Esophagus muscularis mucosa (tissue), 4 donors: ENCODE results near the gene SEC24B. TPM values are rescaled to one million over a fixed set of nuclear protein-coding genes. Genes with fewer than 3 reads are reported as not detected.

Source experiments
- DNase-seq: peaks from one replicate; pipeline ENCODE4 v3.0.0-alpha.2; 2017; ENCODE audit errors: extremely low spot score
- H3K27ac ChIP-seq, 4 donors: fragments of 200-600 bp; sonication (generic); replicated peaks in 1 of 4; 1 replicate in 3 of 4; 2 replicates in 1 of 4; pipeline ENCODE4 v1.5.1; 2016 to 2019; ENCODE audit warnings: mild to moderate bottlenecking in 1 of 4
- H3K27me3 ChIP-seq, 4 donors: fragments of 200-600 bp; sonication (generic); one replicate each; pipeline versions ENCODE4 v1.5.1 to v1.6.0; 2016 to 2019
- H3K36me3 ChIP-seq, 4 donors: fragments of 200-600 bp; sonication (generic); one replicate each; pipeline ENCODE4 v1.5.1; 2016 to 2019
- H3K4me1 ChIP-seq, 4 donors: fragments of 200-600 bp; sonication (generic); one replicate each; pipeline ENCODE4 v1.5.1; 2016 to 2019
- H3K4me3 ChIP-seq, 4 donors: fragments of 200-600 bp; sonication (generic); 1 replicate in 2 of 4; 2 replicates in 2 of 4; pipeline ENCODE4 v1.5.1; 2016 to 2019; ENCODE audit warnings: mild to moderate bottlenecking in 4 of 4, moderate library complexity in 1 of 4
- H3K9me3 ChIP-seq, 4 donors: fragments of 200-600 bp; sonication (generic); 1 replicate in 3 of 4; 2 replicates in 1 of 4; pipeline ENCODE4 v1.5.1; 2016 to 2019
- EP300 ChIP-seq: sonication (generic); formaldehyde crosslinking; IDR thresholded peaks from one replicate; pipeline ENCODE4 v1.6.1; 2017; ENCODE audit warnings: antibody characterized with exemption
- POLR2A ChIP-seq: fragments of 450-650 bp; IDR thresholded peaks from one replicate; pipeline ENCODE4 v1.6.1; 2017; ENCODE audit warnings: antibody characterized with exemption, moderate library complexity, mild to moderate bottlenecking, low read depth
- POLR2AphosphoS5 ChIP-seq, 2 donors: sonication (generic); formaldehyde crosslinking; IDR thresholded peaks; one replicate each; pipeline ENCODE4 v1.6.1; 2017; ENCODE audit warnings: antibody characterized with exemption in 2 of 2
- WGBS: methylation state at CpG from one replicate; pipeline ENCODE4 v1.1.5; 2018; 5-methylcytosine and 5-hydroxymethylcytosine counted together
- intact Hi-C: fragments of 100-400 bp; cut with DNase I; formaldehyde crosslinking; loops from one replicate; pipeline ENCODE4 v1.15.1; 2023
- total RNA-seq, 4 donors: library from RNA; depleted of rRNA; stranded (reverse); fragments of >200 nt; gene quantifications; one replicate each; pipeline versions ENCODE4 v1.1.0 to v1.2.1, GENCODE V29; 2016
- TF ChIP-seq, protein P1 (sequence below), 3 experiments: fragments of 200-600 bp in 2 of 3; fragments of 450-650 bp in 1 of 3; sonication (generic) in 2 of 3; IDR thresholded peaks; one replicate each; pipeline ENCODE4 v1.5.1; 2017 to 2019; ENCODE audit warnings: antibody characterized with exemption in 3 of 3, mild to moderate bottlenecking in 2 of 3, moderate library complexity in 1 of 3

Gene SEC24B
- total RNA-seq: 10 to 100 TPM; 34.5 to 46.5 (median 37.0) TPM

DNA sequence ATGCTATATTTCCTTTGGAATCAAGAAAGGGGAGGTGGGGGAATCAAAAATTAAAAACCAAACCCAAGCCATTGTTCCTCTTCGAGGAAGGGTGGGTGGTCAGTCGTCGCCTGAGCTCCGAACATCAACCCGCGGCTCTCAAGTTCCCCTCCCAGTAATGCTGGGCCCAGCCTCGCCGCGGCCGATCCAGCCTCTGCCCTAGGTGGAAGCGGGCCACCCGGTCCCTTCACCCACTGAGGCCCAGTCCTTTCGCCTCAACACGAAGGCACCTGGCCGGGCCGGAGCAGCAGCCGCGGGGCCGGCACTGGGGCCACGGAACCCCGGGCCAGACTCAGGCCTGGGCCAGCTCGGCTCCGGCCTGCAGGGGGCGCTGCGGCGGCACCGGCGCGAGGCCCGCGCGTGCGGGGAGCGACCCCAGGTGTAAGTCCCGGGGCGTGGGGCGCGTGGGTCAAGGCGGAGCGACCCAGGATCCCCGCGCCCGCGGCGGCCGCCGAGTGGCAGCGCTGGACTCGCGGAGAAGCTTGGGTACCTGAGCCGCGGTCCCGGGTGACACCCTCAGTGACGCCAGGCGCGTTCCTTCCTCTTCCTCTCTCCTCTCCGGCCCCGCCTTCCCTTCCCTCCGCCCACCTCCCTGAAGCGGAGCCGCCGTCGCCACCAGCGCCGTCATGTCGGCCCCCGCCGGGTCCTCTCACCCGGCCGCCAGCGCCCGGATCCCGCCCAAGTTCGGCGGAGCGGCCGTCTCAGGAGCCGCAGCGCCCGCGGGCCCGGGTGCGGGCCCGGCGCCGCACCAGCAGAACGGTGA is at the start of gene SEC24B:
Gene SEC24B, plus strand, starts transcription at position 611 of the 802 bp plus-strand sequence. Its CDS starts 55 bp downstream, at position 666.
- peak within 1 kb of the TSS; percentile 93 to 95 (median 94) for H3K27ac ChIP-seq
- no peaks in the 10 kb centered on the region for H3K27me3 ChIP-seq
- TF ChIP-seq EP300 (no peak), POLR2AphosphoS5 (IDR thresholded peaks at IDR 0.05) (peak; percentile 44 to 80), POLR2A (no peak)
- TF ChIP-seq, protein P1, sequence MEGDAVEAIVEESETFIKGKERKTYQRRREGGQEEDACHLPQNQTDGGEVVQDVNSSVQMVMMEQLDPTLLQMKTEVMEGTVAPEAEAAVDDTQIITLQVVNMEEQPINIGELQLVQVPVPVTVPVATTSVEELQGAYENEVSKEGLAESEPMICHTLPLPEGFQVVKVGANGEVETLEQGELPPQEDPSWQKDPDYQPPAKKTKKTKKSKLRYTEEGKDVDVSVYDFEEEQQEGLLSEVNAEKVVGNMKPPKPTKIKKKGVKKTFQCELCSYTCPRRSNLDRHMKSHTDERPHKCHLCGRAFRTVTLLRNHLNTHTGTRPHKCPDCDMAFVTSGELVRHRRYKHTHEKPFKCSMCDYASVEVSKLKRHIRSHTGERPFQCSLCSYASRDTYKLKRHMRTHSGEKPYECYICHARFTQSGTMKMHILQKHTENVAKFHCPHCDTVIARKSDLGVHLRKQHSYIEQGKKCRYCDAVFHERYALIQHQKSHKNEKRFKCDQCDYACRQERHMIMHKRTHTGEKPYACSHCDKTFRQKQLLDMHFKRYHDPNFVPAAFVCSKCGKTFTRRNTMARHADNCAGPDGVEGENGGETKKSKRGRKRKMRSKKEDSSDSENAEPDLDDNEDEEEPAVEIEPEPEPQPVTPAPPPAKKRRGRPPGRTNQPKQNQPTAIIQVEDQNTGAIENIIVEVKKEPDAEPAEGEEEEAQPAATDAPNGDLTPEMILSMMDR (IDR thresholded peaks at IDR 0.05): peak; percentile 82 to 98 (median 96)
- no peaks in the 10 kb centered on the region for H3K36me3 ChIP-seq
- DNase-seq: peak; percentile 96
- peak within 1 kb of the TSS; percentile 88 to 91 (median 88) for H3K4me3 ChIP-seq
- WGBS: 0% methylated on average over 19 of the region's 87 CpGs
- peaks cover 33 to 53% (median 49%) of the 10 kb centered on the region in 4 donors for H3K4me1 ChIP-seq
- intact Hi-C loops: loop anchor here (5.0 kb wide), 3 partner anchors 129 to 389 kb away; partner anchors contain the start of gene MCUB
- H3K9me3 ChIP-seq: no peaks in the 10 kb centered on the region

DNA sequence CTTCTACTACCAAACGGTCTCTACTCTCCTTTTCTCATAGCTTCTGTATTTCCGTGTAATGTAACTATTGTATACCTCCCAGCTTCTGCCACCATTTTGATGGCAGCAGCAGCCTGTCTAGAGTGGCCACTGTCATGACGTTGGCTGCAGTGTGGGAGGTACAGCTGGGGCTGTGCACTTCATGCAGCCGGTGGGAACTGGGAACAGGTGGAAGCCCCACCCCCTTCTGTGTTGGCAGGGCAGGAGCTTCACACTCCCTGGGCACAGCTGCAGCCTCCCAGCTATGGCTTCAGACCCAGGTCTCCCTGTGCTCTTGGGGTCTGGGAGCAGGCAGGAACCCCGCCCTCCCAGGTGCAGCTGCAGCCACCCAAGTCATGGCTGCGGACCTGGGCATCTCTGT is 49.8 kb upstream of the SEC24B start:
- H3K4me3 ChIP-seq: no peak overlapping the region
- no peaks in the 10 kb centered on the region for H3K36me3 ChIP-seq
- H3K27me3 ChIP-seq: no peaks in the 10 kb centered on the region
- WGBS: 84% methylated on average over 4 of the region's 6 CpGs
- DNase-seq: no peak
- H3K27ac ChIP-seq: no peak overlapping the region
- no peaks in the 10 kb centered on the region for H3K4me1 ChIP-seq
- TF ChIP-seq POLR2A (no peak), EP300 (no peak), POLR2AphosphoS5 (IDR thresholded peaks at IDR 0.05) (no peak)
- TF ChIP-seq, protein P1 (IDR thresholded peaks at IDR 0.05): no peak
- no peaks in the 10 kb centered on the region for H3K9me3 ChIP-seq
- intact Hi-C loops: no loop called here

DNA sequence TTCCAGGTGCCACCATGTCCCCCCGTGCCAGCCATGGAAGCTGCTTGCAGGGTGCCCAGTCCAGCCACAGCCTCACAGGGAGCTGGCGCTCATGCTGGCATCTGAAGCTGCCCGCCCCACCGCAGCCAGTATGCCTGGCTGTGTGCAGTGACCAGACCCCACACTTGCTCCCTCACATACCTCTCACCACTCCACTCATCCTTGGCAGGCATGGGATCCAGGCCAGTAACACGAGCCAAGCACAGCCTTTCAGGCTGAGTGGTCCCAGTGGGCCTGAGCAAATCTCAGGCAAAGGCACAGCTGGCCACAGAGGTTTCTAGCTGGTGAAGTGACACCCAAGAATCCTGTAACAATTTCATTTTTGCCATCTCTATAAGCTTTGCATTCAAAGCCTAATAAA is 48.4 kb upstream of the SEC24B start:
- Histone ChIP-seq H3K36me3 (no peaks in the 10 kb centered on the region), H3K27me3 (no peaks in the 10 kb centered on the region), H3K27ac (no peak overlapping the region), H3K4me1 (peaks cover 0 to 3% (median 0%) of the 10 kb centered on the region in 4 donors), H3K9me3 (no peaks in the 10 kb centered on the region), H3K4me3 (no peak overlapping the region)
- DNase-seq: no peak
- intact Hi-C loops: no loop called here
- 78% methylated on average over 4 of the region's 5 CpGs for WGBS
- TF ChIP-seq EP300: no peak
- TF ChIP-seq, protein P1 (IDR thresholded peaks at IDR 0.05): no peak
- TF ChIP-seq POLR2A: no peak
- no peak for TF ChIP-seq POLR2AphosphoS5 (IDR thresholded peaks at IDR 0.05)

DNA sequence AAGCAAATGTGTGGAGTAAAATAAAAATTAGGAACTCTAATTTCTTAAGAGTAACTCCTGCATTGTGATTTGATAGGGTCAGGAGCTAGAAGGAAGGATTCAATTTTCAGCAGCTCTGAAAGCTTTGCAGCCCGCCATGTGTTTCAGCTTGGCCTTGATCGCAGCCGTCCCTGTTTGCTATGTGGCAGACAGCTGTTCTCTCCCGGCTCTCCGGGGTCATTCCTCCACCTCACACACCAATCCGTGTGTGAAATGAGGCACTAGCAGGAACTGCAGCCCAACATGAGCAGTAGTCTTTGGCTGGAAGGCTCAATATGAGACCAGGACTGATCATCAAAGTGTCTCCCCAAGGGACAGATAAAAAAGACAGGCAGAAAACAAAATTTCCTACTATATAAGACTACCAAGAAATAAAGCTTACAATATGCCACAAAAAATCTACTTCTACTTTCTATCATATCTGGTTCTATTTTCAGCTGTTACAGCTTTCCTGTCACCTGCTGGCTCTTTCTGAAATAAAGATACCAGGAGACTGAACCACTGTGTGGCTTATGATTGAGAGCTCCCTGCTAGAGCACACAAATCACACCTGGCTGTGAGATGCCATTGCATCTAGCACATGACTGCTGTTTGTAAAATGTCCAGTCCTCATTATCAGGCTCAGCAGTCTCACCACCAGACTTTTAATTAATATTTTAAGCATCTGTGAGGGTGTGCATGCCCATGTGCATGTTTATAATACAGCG is 44.1 kb upstream of the SEC24B start:
- DNase-seq: no peak
- TF ChIP-seq EP300 (no peak), POLR2A (no peak), POLR2AphosphoS5 (IDR thresholded peaks at IDR 0.05) (no peak)
- TF ChIP-seq, protein P1 (IDR thresholded peaks at IDR 0.05): no peak
- Histone ChIP-seq H3K4me1 (peaks cover 0 to 3% (median 0%) of the 10 kb centered on the region in 4 donors), H3K27me3 (no peaks in the 10 kb centered on the region), H3K36me3 (no peaks in the 10 kb centered on the region), H3K4me3 (no peak overlapping the region), H3K9me3 (no peaks in the 10 kb centered on the region), H3K27ac (no peak overlapping the region)
- WGBS: 46% methylated on average over 7 of the region's 7 CpGs
- intact Hi-C loops: no loop called here
